Brain microvascular endothelial cell (primary cell): Measurements from ENCODE around the gene CCDC61.

Experiments used
- DNase-seq: peaks from one replicate; pipeline ENCODE4 v3.0.0-alpha.2; 2020
- H3K27ac ChIP-seq: fragments of 250-450 bp; sonication (Bioruptor Pico); 2 replicates; pipeline ENCODE4 v1.5.1; 2020; ENCODE audit warnings: mild to moderate bottlenecking, moderate library complexity
- H3K27me3 ChIP-seq: fragments of 250-450 bp; sonication (Bioruptor Pico); replicated peaks from 2 replicates; pipeline ENCODE4 v1.5.1; 2020; ENCODE audit warnings: mild to moderate bottlenecking
- H3K36me3 ChIP-seq: fragments of 250-450 bp; sonication (Bioruptor Pico); replicated peaks from 2 replicates; pipeline ENCODE4 v1.5.1; 2020; ENCODE audit warnings: mild to moderate bottlenecking
- H3K4me3 ChIP-seq: 2 replicates; pipeline ENCODE4 v1.5.1; 2011; ENCODE audit warnings: low read depth, mild to moderate bottlenecking, control low read depth, low read length, moderate library complexity
- in situ Hi-C: cut with HindIII; loops from 2 replicates; pipeline ENCODE4 v1.10.0; 2017; ENCODE audit warnings: low sequenced_read_pairs, low pct_ligation_motif_present
- TF ChIP-seq, protein P1 (sequence below): IDR thresholded peaks from 2 replicates; pipeline ENCODE4 v1.5.1; 2011; ENCODE audit warnings: low read depth, mild to moderate bottlenecking, moderate library complexity, low read length, control low read depth, inconsistent platforms; ENCODE audit errors: missing control alignments

The CCDC61 gene

GRCh38 chr19:46033401-46033800 is 38.1 kb downstream of the CCDC61 start:
- in situ Hi-C loops = no loop called here
- TF ChIP-seq, protein P1, sequence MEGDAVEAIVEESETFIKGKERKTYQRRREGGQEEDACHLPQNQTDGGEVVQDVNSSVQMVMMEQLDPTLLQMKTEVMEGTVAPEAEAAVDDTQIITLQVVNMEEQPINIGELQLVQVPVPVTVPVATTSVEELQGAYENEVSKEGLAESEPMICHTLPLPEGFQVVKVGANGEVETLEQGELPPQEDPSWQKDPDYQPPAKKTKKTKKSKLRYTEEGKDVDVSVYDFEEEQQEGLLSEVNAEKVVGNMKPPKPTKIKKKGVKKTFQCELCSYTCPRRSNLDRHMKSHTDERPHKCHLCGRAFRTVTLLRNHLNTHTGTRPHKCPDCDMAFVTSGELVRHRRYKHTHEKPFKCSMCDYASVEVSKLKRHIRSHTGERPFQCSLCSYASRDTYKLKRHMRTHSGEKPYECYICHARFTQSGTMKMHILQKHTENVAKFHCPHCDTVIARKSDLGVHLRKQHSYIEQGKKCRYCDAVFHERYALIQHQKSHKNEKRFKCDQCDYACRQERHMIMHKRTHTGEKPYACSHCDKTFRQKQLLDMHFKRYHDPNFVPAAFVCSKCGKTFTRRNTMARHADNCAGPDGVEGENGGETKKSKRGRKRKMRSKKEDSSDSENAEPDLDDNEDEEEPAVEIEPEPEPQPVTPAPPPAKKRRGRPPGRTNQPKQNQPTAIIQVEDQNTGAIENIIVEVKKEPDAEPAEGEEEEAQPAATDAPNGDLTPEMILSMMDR = no peak

GRCh38 chr19:46035546-46035945 is 40.3 kb downstream of the CCDC61 start:
- in situ Hi-C loops = no loop called here
- TF ChIP-seq, protein P1 = no peak
- Histone ChIP-seq H3K4me3 (no peak overlapping the region), H3K27me3 (peaks cover 23% of the 10 kb centered on the region), H3K36me3 (no peaks in the 10 kb centered on the region), H3K27ac (no peak overlapping the region)
- no peak for DNase-seq

More at GRCh38 chr19:46033401-46033800, 38.1 kb downstream of the CCDC61 start:
- no peaks in the 10 kb centered on the region for H3K36me3 ChIP-seq
- H3K27me3 ChIP-seq = peaks cover 19% of the 10 kb centered on the region
- H3K27ac ChIP-seq = no peak overlapping the region
- H3K4me3 ChIP-seq = no peak overlapping the region
- no peak for DNase-seq

- in situ Hi-C loops = no loop called here
- H3K4me3 ChIP-seq = no peak overlapping the region
- peaks cover 28% of the 10 kb centered on the region for H3K27me3 ChIP-seq
- no peak overlapping the region for H3K27ac ChIP-seq
- DNase-seq = no peak
- H3K36me3 ChIP-seq = no peaks in the 10 kb centered on the region
- TF ChIP-seq, protein P1 = no peak
Measured at GRCh38 chr19:46035986-46036743, 40.9 kb downstream of the CCDC61 start.

DNA sequence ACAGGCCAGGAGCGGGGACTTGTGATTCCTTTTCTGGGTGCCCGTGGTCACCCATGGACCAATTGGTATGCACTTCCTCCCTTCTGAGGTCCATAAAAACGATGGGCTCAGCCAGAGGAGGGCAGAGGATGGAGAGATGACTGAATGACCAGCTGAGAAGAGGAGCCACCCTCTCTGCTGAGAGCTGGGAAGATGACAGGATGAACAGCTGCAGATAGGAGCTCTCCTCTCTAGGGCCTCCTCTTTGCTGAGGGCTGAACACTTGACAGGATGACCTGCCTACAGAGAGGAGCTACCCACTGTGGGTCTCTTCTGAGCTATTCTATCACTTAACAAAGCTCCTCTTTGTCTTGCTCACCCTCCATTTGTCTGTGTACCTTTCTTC is 41.5 kb downstream of the CCDC61 start:
- no peaks in the 10 kb centered on the region for H3K36me3 ChIP-seq
- H3K4me3 ChIP-seq = no peak overlapping the region
- H3K27ac ChIP-seq = no peak overlapping the region
- H3K27me3 ChIP-seq = peaks cover 22% of the 10 kb centered on the region
- in situ Hi-C loops = no loop called here
- TF ChIP-seq, protein P1 = no peak
- no peak for DNase-seq

DNA sequence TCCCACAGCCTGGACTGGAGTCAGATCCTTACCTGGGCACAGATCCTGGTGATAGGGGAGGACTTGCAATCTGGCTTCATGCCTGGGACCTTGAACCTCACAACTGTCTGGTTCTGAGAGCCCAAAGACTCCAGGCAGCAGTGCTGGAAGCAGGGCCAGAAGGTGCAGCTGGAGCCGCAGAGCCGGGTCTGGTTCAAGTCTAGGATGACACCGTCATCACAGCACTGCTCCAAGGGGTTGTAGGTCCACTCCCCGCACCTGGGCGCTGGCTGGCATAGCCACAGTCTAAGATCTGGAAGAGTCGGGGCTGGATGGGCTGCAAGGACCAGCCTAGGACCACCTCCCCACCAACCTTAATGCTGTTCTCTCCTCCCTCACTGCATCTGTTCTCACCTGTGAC is 44.9 kb downstream of the CCDC61 start:
- H3K4me3 ChIP-seq = no peak overlapping the region
- TF ChIP-seq, protein P1 = no peak
- H3K36me3 ChIP-seq = no peaks in the 10 kb centered on the region
- no peak overlapping the region for H3K27ac ChIP-seq
- no peak for DNase-seq
- peaks cover 22% of the 10 kb centered on the region for H3K27me3 ChIP-seq
- in situ Hi-C loops = no loop called here
